Measurements from ENCODE around the gene GALNT10.

GALNT10 gene

GRCh38 chr5:154236011-154236410 lies 45.5 kb downstream of the GALNT10 start:
- no peak overlapping the region for H3K27ac ChIP-seq
- no peak for TF ChIP-seq CTCF (IDR thresholded peaks at IDR 0.05; ENCODE audit: low read depth, low read length)
- H3K4me3 ChIP-seq (ENCODE audit: low read depth, low read length) = no peak overlapping the region
- no peaks in the 10 kb centered on the region for H3K9me3 ChIP-seq (ENCODE audit: severe bottlenecking)
- H3K36me3 ChIP-seq = no peaks in the 10 kb centered on the region
- DNase-seq = no peak
- no peaks in the 10 kb centered on the region for H3K27me3 ChIP-seq (ENCODE audit: insufficient read depth, low read depth, severe bottlenecking)

DNA sequence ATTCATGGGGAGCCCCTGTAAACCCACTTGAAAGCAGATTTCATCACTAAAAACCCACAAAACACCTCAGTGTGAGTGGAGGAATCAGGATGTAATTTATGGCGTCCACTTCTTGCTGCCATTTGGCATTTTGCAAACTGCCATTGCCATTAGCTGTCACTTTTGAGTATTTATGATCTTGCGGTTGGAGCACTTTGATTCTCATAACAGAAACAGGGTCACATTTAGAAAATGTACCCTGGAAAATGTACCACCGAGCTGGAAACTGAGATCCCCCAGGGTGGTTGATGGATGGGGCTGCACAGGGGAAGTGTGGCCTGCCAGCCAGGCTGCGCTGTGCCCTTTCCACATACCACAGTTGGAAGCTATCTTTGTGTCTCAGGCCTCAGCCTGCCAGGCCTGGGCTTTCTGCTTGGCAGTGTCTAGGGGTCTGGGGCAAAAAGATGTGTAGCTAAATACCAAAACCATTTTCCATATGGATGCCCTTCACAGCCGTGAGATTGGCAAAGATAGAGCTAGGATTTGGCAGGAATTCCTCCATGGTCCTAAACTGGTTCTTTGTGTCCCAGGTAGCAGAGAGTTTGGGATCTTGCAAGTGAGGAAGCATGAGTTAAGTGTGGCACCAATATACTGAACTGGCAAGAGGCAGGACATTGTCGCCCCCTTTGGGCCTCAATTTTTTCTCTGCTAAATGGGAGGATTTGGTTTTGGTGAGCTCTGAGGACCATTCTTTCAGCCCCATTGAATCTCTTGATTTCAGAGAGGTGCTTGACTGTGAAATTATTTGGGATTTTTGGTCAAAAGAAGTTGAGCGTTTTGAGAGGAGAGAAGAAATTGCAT lies 46.2 kb downstream of the GALNT10 start:
- Histone ChIP-seq H3K27me3 (ENCODE audit: insufficient read depth, low read depth, severe bottlenecking) (no peaks in the 10 kb centered on the region), H3K36me3 (no peaks in the 10 kb centered on the region), H3K4me3 (ENCODE audit: low read depth, low read length) (no peak overlapping the region), H3K9me3 (ENCODE audit: severe bottlenecking) (no peaks in the 10 kb centered on the region), H3K27ac (no peak overlapping the region)
- TF ChIP-seq CTCF (IDR thresholded peaks at IDR 0.05; ENCODE audit: low read depth, low read length) = no peak
- DNase-seq = no peak

DNA sequence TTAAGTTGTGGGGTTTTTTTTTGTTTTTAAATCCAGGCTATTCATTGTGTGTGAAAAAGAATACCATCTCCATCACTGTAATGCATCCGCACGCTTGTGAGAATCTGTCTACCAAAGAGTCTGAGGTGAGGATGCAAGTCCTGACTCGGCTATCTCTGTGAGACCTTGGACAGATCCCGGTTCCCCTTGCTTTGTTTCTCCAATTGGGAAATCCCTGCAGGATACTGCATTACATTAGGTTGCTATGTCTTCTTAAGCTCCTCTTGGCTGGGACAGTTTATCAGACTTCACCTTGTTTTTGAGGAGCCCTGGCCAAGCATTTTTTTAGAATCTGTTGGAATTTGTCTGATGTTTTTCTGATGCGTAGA lies 46.8 kb downstream of the GALNT10 start:
- no peaks in the 10 kb centered on the region for H3K27me3 ChIP-seq (ENCODE audit: insufficient read depth, low read depth, severe bottlenecking)
- H3K9me3 ChIP-seq (ENCODE audit: severe bottlenecking) = no peaks in the 10 kb centered on the region
- H3K4me3 ChIP-seq (ENCODE audit: low read depth, low read length) = no peak overlapping the region
- H3K27ac ChIP-seq = no peak overlapping the region
- TF ChIP-seq CTCF (IDR thresholded peaks at IDR 0.05; ENCODE audit: low read depth, low read length) = no peak
- DNase-seq = no peak
- no peaks in the 10 kb centered on the region for H3K36me3 ChIP-seq

- H3K27ac ChIP-seq = no peak overlapping the region
Measured at GRCh38 chr5:154237946-154238345, 47.4 kb downstream of the GALNT10 start.

DNA sequence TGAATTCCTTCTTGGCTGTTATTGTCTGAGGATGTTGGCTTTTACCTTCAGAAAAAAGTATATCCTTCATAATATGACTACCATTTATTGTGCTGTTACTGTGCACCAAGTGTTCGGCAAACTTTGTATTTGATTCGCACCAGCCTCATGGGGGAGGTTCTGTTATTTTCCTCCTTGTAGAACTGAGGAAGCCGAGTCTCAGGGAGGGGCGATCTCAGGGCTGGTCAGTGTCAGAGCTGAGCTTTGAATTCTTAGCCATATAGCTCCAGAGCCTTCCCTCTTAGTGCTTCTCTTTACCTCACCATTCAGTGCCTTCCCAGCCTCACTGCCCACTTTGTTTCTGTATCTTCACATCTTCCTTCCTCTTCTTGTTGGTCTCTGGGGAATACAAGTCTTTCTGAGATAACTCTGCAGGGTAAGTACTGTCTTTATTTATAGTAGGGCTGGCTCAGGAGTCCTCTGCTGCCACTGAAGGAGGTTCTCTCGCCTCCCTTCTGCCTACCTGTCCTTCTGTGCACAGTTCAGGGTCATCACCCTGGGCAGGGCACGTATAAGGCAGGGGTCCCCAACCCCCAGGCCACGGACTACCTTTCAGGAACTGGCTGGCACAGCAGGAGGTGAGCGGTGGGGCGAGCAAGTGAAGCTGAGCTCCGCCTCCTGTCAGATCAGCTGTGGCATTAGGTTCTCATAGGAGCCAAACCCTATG lies 48.4 kb downstream of the GALNT10 start:
- Histone ChIP-seq H3K36me3 (no peaks in the 10 kb centered on the region), H3K27me3 (ENCODE audit: insufficient read depth, low read depth, severe bottlenecking) (no peaks in the 10 kb centered on the region), H3K27ac (no peak overlapping the region), H3K4me3 (ENCODE audit: low read depth, low read length) (no peak overlapping the region), H3K9me3 (ENCODE audit: severe bottlenecking) (no peaks in the 10 kb centered on the region)
- no peak for TF ChIP-seq CTCF (IDR thresholded peaks at IDR 0.05; ENCODE audit: low read depth, low read length)
- no peak for DNase-seq

More at GRCh38 chr5:154237946-154238345, 47.4 kb downstream of the GALNT10 start:
- Histone ChIP-seq H3K9me3 (ENCODE audit: severe bottlenecking) (no peaks in the 10 kb centered on the region), H3K4me3 (ENCODE audit: low read depth, low read length) (no peak overlapping the region), H3K36me3 (no peaks in the 10 kb centered on the region), H3K27me3 (ENCODE audit: insufficient read depth, low read depth, severe bottlenecking) (no peaks in the 10 kb centered on the region)
- DNase-seq = no peak
- no peak for TF ChIP-seq CTCF (IDR thresholded peaks at IDR 0.05; ENCODE audit: low read depth, low read length)

All from WERI-Rb-1 (cell line).